ENCODE results near the gene SEMA5A. TPM values are rescaled to one million over a fixed set of nuclear protein-coding genes. Genes with fewer than 3 reads are reported as not detected.

Gene SEMA5A
- total RNA-seq, 2 experiments from 2014 or later = not detected

DNA sequence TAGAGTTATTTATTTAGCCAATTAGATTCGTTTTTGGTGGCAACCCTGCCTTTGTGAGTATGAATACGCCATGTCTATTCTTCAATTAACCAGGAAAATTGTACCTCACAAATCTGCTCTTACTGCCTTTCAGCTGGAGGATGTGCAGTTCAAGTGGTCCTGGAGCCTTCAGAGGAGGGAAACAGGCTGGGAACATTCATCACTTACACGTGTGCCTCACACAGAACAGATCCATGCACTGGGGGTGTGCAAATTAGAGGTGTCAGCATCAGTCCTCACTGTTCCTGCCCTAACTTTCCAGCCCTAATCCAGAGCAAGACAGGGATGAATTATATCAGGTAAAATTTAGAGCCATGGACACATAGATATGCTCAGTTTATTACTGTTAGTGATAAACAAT, 65.4 kb downstream of the SEMA5A start:
- no peak overlapping the region for H3K4me3 Mint-ChIP-seq
- H3K9me3 Mint-ChIP-seq = peaks cover 17% of the 10 kb centered on the region
- DNase-seq (no peak), ATAC-seq (no peak)
- intact Hi-C loops (cut with micrococcal nuclease) = no loop called here
- no peaks in the 10 kb centered on the region for H3K4me1 Mint-ChIP-seq (ENCODE audit: low read depth)
- H3K27ac Mint-ChIP-seq = no peak overlapping the region
- no peaks in the 10 kb centered on the region for H3K36me3 Mint-ChIP-seq (ENCODE audit: low read depth)
- H3K27me3 Mint-ChIP-seq = no peaks in the 10 kb centered on the region
- POLR2A ChIA-PET = no interaction called here
- CTCF ChIA-PET = no interaction called here
- TF ChIP-seq CTCF (IDR thresholded peaks at IDR 0.05) = no peak

- intact Hi-C loops (cut with micrococcal nuclease) = no loop called here
Observed at GRCh38 chr5:9479990-9480389, 65.9 kb downstream of the SEMA5A start.

GRCh38 chr5:9479361-9479760, 66.5 kb downstream of the SEMA5A start:
- ChIA-PET POLR2A (no interaction called here), CTCF (no interaction called here)
- Mint-ChIP-seq H3K4me3 (no peak overlapping the region), H3K9me3 (peaks cover 19% of the 10 kb centered on the region), H3K4me1 (ENCODE audit: low read depth) (no peaks in the 10 kb centered on the region), H3K36me3 (ENCODE audit: low read depth) (no peaks in the 10 kb centered on the region), H3K27me3 (no peaks in the 10 kb centered on the region), H3K27ac (no peak overlapping the region)
- no peak for TF ChIP-seq CTCF (IDR thresholded peaks at IDR 0.05)
- ATAC-seq (no peak), DNase-seq (no peak)
- intact Hi-C loops (cut with micrococcal nuclease) = no loop called here

More at GRCh38 chr5:9479990-9480389, 65.9 kb downstream of the SEMA5A start:
- H3K27ac Mint-ChIP-seq = no peak overlapping the region
- no peaks in the 10 kb centered on the region for H3K36me3 Mint-ChIP-seq (ENCODE audit: low read depth)
- DNase-seq (no peak), ATAC-seq (no peak)
- no peak for TF ChIP-seq CTCF (IDR thresholded peaks at IDR 0.05)
- no peaks in the 10 kb centered on the region for H3K27me3 Mint-ChIP-seq
- CTCF ChIA-PET = no interaction called here
- no peaks in the 10 kb centered on the region for H3K4me1 Mint-ChIP-seq (ENCODE audit: low read depth)
- H3K9me3 Mint-ChIP-seq = peaks cover 17% of the 10 kb centered on the region
- POLR2A ChIA-PET = no interaction called here
- no peak overlapping the region for H3K4me3 Mint-ChIP-seq

DNA sequence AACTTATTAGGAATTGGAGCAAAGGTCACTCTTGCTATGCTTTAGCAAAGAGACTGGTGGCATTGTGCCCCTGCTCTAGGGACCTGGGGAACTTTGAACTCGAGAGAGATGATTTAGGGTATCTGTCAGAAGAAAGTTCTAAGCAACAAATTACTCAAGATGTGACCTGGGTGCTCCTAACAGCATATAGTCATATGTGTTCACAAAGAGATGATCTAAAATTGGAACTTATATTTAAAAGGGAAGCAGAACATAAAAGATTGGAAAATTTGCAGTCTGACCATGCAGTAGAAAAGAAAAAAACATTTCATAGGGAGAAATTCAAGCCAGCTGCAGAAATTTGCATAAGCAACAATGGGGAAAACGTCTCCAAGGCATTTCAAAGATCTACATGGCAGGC, 68.3 kb downstream of the SEMA5A start:
- Mint-ChIP-seq H3K9me3 (peaks cover 19% of the 10 kb centered on the region), H3K4me3 (no peak overlapping the region), H3K27ac (no peak overlapping the region), H3K27me3 (no peaks in the 10 kb centered on the region), H3K36me3 (ENCODE audit: low read depth) (no peaks in the 10 kb centered on the region), H3K4me1 (ENCODE audit: low read depth) (no peaks in the 10 kb centered on the region)
- ChIA-PET POLR2A (no interaction called here), CTCF (no interaction called here)
- no peak for DNase-seq
- TF ChIP-seq CTCF (IDR thresholded peaks at IDR 0.05) = no peak
- ATAC-seq = no peak
- intact Hi-C loops (cut with micrococcal nuclease) = no loop called here

- H3K4me3 Mint-ChIP-seq = no peak overlapping the region
- TF ChIP-seq CTCF (IDR thresholded peaks at IDR 0.05) = no peak
- ChIA-PET CTCF (no interaction called here), POLR2A (no interaction called here)
- intact Hi-C loops (cut with micrococcal nuclease) = no loop called here
- no peak for ATAC-seq
- no peak overlapping the region for H3K27ac Mint-ChIP-seq
- peaks cover 16% of the 10 kb centered on the region for H3K9me3 Mint-ChIP-seq
- no peaks in the 10 kb centered on the region for H3K36me3 Mint-ChIP-seq (ENCODE audit: low read depth)
- H3K27me3 Mint-ChIP-seq = no peaks in the 10 kb centered on the region
- no peaks in the 10 kb centered on the region for H3K4me1 Mint-ChIP-seq (ENCODE audit: low read depth)
- no peak for DNase-seq
Observed at GRCh38 chr5:9474219-9475002, 71.5 kb downstream of the SEMA5A start.
